Occipital lobe (tissue), 2 donors: Measurements from ENCODE around the gene GGPS1. TPM values are rescaled to one million over a fixed set of nuclear protein-coding genes. Genes with fewer than 3 reads are reported as not detected.
"Not testable (repeated sequence)": the region's sequence is repeated elsewhere in the genome, so short reads cannot be mapped to it uniquely, and the experiment has no call there.

Source experiments
- DNase-seq: peaks from one replicate; lab custom pipeline; 2025; lab: John Stamatoyannopoulos, UW
- total RNA-seq: library from RNA; depleted of rRNA; stranded (reverse); fragments of >200 nt; gene quantifications from one replicate; pipeline ENCODE4 v1.2.3, GENCODE V29; 2014

GGPS1 gene
- 35.2 TPM for total RNA-seq

DNA sequence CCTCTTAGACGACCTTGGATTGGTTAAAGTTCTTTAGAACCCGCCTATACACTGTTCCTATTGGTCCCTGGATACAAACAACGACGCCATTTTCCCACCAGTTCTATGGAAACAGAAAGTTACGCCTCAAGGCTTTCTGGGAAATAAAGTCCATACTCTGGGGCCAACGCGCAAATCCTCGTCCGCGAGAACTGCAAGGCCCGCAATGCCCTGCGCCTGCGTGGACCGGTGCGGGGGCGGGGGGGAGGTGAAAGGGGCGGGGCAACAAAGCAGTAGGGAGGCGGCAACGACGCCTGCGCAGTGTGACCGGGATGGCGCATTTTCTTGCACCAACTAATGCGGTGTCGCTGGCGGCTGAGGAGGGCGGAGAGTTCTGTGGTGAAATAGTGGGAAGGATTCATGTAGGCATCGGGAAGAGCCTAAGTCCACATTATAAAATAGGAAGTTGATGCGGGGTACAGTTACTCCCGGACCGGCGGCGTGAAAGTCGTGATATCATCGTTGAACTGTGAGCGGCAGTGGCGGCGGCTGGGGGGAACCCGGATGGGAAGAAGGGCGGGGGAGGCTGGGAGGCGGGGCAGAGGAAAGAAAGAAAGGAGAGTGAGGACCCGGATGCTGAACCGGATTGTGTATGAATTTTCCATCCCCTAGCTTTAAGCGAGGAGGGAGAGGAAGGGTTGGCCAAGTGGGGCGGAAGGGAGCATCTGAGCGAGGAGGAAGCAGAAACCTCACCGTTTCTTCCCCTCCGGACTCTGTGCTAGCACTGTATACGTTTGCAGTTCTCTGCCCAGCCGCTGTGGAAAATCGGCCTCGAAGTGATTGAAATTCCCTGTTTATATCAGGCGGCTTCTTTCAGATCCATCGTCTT is at the start of gene GGPS1:
Gene GGPS1 (plus strand): TSS at position 300 of the 868 bp plus-strand sequence. CDS start 6,695 bp downstream, outside the sequence.
- DNase-seq: peak; percentile 98

GRCh38 chr1:235278915-235279292 is 49.5 kb upstream of the GGPS1 start:
- DNase-seq: no peak

DNA sequence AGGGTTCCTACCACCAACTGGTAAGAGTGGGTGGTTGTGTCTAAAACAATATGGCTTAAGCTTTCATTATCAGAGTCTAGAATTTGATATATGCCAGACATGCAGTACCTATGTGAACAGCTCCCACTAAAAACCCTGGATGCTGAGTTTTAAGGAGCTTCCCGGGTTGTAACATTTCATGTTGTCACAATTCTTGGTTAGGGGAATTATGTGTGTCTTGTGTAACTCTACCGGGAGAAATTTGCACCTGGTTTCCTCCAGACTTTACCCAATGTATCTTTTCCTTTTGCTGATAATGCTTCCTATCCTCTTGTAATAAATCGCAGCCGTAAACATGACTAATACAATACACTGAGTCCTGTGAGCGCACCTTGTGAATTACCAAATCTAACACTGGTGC is 48.7 kb upstream of the GGPS1 start:
- no peak for DNase-seq

DNA sequence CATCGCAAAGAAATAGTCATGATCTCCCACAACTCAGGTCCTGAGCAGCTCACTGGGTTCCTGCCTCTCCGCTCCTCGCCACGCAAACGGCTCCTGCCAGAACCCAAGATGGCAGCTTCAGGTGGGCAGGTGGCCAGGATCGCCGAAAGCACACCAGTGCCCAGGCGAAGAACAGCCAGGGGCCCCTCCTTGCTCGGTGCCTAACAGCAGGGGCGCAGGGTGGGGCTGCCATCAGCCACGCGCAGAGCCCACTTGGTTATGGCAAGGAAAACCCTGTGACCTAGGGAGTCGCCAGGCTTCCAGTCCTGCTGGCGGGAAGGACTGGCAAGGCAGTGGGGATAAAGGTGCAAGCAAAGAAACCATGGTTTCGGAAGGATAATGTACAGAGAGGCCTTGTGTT is 47.9 kb upstream of the GGPS1 start:
- DNase-seq: no peak

DNA sequence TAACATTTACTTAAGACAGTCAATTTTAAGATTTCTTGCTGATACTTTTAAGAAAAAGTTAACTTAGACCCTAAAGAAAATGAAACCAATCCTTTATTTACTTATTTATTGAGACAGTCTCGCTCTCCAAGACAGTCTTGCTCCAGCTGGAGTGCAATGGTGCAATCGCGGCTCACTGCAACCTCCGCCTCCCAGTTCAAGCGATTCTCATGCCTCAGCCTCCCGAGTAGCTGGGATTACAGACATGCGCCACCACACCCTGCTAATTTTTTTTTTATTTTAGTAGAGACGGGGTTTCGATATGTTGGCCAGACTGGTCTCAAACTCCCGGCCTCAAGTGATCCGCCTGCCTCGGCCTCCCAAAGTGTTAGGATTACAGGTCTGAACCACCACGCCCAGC is 44.7 kb upstream of the GGPS1 start:
- not testable (repeated sequence) for DNase-seq

DNA sequence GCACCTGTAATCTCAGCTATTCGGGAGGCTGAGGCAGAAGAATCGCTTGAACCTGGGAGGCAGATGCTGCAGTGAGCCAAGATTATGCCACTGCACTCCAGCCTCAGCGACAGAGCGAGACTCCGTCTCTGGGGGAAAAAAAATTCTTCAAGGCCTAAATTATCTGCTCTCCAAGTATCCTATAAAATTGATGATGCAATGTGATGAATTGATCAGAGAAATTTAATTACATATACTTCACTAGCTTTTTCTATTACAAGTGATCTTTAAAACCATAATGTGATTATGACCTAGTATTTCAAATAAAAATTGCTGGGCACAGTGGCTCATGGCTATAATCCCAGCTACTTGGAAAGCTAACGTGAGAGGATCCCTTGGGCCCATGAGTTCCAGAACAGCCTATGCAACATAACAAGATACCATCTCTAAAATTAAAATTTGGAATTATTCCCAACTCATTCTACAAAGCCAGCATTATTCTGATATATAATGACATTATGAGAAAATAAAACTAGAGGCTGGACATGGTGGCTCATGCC is 44.1 kb upstream of the GGPS1 start:
- no peak for DNase-seq

DNA sequence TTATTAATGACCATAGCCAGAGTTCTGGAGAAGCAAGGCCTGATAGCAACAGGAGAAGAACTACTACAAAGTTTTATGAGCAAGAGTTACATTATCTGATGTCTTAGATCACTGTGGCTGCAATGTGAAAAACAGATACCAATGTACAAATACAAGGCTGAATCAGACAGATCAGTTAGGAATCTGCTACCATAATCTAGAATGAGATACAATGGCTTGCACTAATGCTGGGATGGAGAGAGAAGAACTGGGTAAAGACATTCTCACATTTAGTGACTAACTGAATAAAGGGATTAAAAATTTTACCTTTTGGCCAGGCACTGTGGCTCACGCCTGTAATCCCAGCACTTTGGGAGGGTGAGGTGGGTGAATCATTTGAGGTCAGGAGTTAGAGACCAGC is 41.7 kb upstream of the GGPS1 start:
- no peak for DNase-seq

DNA sequence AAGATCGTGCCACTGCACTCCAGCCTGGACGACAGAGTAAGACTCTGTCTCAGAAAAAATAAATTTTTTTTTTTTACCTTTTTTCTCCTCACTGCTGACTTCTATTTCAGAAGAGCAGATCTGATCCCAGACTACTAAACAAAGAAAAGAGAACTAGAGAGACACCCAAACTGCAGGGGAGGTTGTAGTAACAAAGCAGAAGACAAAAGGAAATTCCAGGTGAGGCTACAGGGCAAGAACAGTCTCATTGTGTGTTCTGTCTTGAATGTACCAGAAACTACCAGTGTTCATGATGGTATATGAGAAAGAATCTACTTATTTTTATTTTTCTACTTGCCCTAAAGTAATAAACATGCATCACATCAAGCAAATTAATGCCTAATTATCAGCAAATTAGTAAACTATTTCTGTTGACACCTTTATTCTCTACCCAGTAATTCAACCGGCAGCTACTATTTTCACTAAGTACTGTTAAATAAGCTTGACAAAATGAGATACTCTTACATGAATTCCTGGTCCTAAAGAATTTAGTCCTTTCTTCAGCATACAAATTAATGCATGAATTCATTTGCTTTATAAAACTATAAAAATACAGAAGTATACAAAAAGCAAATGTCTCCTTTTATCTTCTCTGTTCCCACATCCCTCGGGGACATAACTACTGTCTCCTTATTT is 41.0 kb upstream of the GGPS1 start:
- DNase-seq: no peak

GRCh38 chr1:235289859-235290739 is 38.3 kb upstream of the GGPS1 start:
- no peak for DNase-seq

DNA sequence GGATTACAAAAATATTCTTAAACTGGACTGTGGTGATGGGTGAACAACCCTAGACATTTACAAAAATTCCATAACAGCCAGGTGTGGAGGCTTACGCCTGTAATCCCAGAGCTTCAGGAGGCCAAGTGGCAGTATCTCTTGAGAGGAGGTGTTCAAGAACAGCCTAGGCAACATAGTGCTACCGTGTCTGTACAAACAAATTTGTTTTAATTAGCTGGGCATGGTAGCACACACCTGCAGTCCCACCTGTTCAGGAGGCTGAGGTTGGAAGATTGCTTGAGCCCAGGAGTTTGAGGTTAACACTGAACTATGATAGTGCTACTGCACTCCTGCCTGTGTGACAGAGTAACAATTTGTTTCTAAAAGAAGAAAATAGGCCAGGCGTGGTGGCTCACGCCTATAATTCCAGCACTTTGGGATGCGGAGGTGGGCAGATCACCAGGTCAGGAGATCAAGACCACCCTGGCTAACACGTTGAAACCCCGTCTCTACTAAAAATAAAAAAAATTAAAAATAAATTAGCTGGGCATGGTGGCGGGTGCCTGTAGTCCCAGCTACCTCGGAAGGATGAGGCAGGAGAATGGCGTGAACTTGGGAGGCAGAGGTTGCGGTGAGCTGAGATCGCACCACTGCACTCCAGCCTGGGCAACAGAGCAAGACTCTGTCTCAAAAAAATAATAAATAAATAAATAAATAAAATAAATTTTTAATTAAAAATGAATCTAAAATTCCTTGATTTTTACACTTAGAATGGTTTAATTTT is 37.4 kb upstream of the GGPS1 start:
- no peak for DNase-seq

DNA sequence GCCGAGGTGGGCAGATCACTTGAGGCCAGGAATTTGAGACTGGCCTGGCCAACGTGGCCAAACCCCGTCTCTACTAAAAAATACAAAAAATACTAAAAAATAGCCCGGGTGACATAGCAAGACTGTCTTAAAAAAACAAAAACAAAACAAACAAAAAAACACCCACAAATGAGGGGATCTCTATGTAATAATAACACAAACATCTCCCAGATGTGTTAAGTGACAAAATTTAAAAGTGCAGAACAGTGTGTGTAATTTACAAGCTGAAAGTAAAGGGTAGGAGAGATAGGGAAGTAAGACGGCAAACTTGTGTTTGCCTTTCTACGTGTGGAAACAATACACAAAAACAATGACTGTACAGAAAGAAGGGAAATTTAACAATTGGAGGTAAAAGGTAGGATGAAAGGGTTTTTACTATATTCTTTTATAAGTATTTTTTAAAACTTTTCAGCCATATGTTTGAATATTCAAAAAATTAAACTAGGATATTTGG is 36.7 kb upstream of the GGPS1 start:
- DNase-seq: no peak

DNA sequence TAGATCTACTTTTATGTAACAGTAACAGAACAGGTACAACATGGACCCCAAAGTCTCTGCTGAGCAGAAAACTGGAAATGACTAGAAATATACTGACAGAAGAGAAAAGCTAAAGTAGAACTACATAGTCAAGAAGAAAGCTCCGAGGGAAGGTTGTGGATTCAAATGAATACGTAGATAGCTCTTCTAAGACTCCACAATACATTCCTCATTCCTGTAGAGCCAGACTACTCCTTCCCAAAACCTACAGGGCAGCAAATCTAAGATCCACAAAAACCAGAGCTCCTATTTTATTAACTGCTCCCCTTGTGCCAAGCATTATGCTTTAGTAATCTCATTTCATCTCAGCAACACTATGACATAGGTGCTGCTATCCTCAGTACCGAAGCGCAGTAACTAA is 35.6 kb upstream of the GGPS1 start:
- DNase-seq: no peak

DNA sequence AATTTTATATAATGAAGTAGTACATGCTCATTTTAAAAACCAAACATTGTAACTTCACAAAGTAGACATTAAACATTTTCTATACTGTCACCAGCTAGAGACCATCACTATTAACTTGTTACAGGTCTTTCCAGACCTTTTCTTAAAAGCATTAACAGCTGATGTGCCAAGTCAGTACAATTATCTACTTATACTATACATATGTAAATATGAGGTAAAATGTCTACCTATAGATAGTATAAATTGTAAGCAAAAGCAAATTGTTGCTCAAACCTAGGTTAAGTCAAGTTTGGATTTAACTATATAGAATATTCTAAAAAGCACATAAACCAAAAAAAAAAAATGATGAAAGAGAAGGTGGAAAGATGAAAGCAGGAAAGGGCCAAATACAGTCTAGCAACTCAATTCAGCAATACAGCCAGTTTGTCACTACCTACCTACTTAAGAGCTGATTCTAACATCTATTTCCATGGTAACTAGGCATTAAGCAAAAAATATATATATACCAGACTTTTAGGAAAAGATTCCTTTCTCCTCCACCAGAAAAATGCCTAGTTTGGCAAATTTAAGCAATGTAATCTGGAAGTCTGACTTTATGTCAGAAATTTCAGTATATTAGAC is 34.9 kb upstream of the GGPS1 start:
- no peak for DNase-seq

DNA sequence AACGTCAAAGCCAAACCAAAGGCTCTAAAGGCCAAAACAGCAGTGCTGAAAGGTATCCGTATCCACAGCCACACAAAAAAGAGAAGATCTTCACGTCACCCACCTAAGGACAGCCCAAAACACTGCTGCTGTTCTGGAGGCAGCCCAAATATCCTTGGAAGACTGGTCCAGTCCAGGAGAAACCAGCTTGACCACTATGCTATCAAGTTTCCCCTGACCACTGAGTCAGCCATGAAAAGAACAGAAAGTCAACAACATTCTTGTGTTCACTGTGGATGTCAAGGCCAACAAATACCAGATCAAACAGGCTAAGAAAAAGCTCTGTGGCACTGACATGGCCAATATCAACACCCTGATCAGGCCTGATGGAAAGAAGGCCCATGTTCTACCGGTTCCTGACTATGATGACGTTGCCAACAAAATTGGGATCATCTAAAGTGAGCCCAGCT is 32.4 kb upstream of the GGPS1 start:
- no peak for DNase-seq

- DNase-seq: no peak
Observed at GRCh38 chr1:235296729-235297128, 31.6 kb upstream of the GGPS1 start.

DNA sequence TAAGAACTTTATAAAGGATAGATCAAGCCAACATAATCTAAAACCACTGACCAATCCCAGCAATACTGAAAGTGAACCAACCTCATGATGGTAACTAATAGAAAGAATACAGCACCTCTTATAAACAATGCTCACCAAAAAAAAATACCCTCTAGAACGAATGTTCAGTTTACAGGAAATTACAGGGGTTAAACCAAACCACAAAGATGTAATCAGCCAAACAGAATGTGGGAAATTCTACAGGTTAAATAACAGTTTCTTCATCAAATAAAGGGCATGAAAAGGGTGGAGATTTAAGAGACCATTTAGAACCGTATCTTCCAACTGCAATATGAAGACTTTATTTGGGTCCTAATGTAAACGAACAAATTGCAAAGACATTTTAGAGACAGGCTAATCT is 30.8 kb upstream of the GGPS1 start:
- no peak for DNase-seq

DNA sequence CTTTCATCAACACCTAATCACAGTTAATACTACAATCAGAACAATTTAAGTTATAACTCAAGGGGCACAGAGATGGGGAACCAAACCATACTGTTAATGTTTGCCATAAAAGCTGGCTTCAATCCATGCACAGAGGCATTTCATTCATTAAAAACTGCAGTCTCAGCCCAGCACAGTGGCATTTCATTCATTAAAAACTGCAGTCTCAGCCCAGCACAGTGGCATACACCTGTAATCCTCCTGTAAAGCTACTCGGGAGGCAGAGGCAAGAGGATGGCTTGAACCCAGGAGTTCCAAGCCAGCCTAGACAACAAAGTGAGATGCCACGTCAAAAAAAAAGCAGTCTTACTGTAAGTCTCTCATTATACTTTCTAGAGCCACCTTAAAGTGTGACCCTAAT is 29.6 kb upstream of the GGPS1 start:
- no peak for DNase-seq

DNA sequence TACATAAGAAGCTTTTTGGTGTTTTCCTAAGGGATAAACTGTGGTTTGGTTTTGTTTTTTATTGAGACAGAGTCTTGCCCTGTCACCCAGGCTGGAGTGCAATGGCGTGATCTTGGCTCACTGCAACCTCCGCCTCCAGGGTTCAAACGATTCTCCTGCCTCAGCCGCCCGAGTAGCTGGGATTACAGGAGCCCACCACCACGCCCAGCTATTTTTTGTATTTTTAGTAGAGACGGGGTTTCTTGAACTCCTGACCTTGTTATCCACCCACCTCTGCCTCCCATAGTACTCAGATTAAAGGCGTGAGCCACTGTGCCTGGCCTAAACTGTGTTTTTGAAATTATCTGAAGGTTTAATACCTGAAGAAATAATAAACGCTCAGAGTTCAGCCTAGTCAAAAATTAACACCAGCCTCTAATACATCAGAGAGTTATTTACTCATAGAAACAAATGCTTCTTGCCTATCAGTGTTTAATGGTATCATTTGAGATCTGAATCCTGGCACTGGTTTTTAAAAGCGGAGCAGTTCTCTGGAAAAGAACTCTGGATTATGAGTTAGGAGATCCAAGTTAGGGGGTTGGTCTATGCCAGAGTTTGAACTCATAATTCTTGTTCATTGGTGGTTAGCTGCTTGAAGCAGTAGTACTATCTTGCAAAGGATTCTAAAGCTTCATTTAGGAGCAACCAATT is 29.1 kb upstream of the GGPS1 start:
- DNase-seq: no peak

- no peak for DNase-seq
Observed at GRCh38 chr1:235302143-235302542, 26.2 kb upstream of the GGPS1 start.
